Astrocyte (in vitro differentiated cells and primary cell): Measurements from ENCODE around the gene KLK12. TPM values are rescaled to one million over a fixed set of nuclear protein-coding genes. Genes with fewer than 3 reads are reported as not detected.

Experiments
- DNase-seq: peaks from one replicate; pipeline ENCODE4 v3.0.0-alpha.2; 2010; ENCODE audit warnings: low read depth
- FAIRE-seq: peaks from 2 replicates; lab custom pipeline; 2011; peaks lifted over from hg19 to GRCh38; lab: Jason Lieb, UNC
- H2AFZ ChIP-seq: 2 replicates; pipeline ENCODE4 v1.6.0; 2012; ENCODE audit warnings: low read depth, low read length, inconsistent platforms
- H3K27ac ChIP-seq: 2 replicates; pipeline ENCODE4 v1.5.1; 2011; ENCODE audit warnings: low read depth, low read length, inconsistent platforms
- H3K27me3 ChIP-seq: 2 replicates; pipeline ENCODE4 v1.6.0; 2011; ENCODE audit warnings: low read length, inconsistent platforms; ENCODE audit not compliant: insufficient read depth
- H3K36me3 ChIP-seq: 2 replicates; pipeline ENCODE4 v1.5.1; 2011; ENCODE audit warnings: low read length, inconsistent platforms; ENCODE audit not compliant: insufficient read depth
- H3K4me1 ChIP-seq: 2 replicates; pipeline ENCODE4 v1.5.1; 2011; ENCODE audit warnings: low read length, inconsistent platforms; ENCODE audit not compliant: insufficient read depth
- H3K4me2 ChIP-seq: 2 replicates; pipeline ENCODE4 v1.6.0; 2012; ENCODE audit warnings: low read length, inconsistent platforms
- H3K4me3 ChIP-seq: 2 replicates; pipeline ENCODE4 v1.5.1; 2011; ENCODE audit warnings: low read depth, mild to moderate bottlenecking, low read length, inconsistent platforms; ENCODE audit not compliant: insufficient read depth
- H3K79me2 ChIP-seq: 2 replicates; pipeline ENCODE4 v1.6.0; 2012; ENCODE audit warnings: mild to moderate bottlenecking, low read length, inconsistent platforms; ENCODE audit not compliant: insufficient read depth
- H3K9ac ChIP-seq: 2 replicates; pipeline ENCODE4 v1.6.0; 2012; ENCODE audit warnings: mild to moderate bottlenecking, low read length, inconsistent platforms
- H3K9me3 ChIP-seq: 2 replicates; pipeline ENCODE4 v1.5.1; 2012; ENCODE audit warnings: low read depth, mild to moderate bottlenecking, low read length, inconsistent platforms; ENCODE audit not compliant: insufficient read depth
- H4K20me1 ChIP-seq: 2 replicates; pipeline ENCODE4 v1.6.0; 2012; ENCODE audit warnings: low read length, inconsistent platforms; ENCODE audit not compliant: insufficient read depth
- H3K27ac Mint-ChIP-seq: one replicate; pipeline ENCODE4 v1.8.0; 2021; ENCODE audit warnings: mild to moderate bottlenecking, mixed read lengths; ENCODE audit not compliant: unreplicated experiment
- H3K27me3 Mint-ChIP-seq: one replicate; pipeline ENCODE4 v1.8.0; 2021; ENCODE audit warnings: low read depth, mixed read lengths; ENCODE audit not compliant: unreplicated experiment
- H3K36me3 Mint-ChIP-seq: one replicate; pipeline ENCODE4 v1.8.0; 2021; ENCODE audit warnings: low read depth, mixed read lengths; ENCODE audit not compliant: unreplicated experiment
- H3K4me1 Mint-ChIP-seq: one replicate; pipeline ENCODE4 v1.8.0; 2021; ENCODE audit warnings: low read depth, mixed read lengths; ENCODE audit not compliant: unreplicated experiment
- H3K4me3 Mint-ChIP-seq: one replicate; pipeline ENCODE4 v1.8.0; 2021; ENCODE audit warnings: mild to moderate bottlenecking, moderate library complexity, mixed read lengths; ENCODE audit not compliant: unreplicated experiment
- H3K9me3 Mint-ChIP-seq: one replicate; pipeline ENCODE4 v1.8.0; 2021; ENCODE audit warnings: mild to moderate bottlenecking, mixed read lengths; ENCODE audit not compliant: unreplicated experiment
- CTCF ChIP-seq: IDR thresholded peaks from 2 replicates; pipeline ENCODE4 v1.5.1; 2011; ENCODE audit warnings: low read depth, mild to moderate bottlenecking, inconsistent platforms, low read length, moderate library complexity; ENCODE audit not compliant: insufficient read depth
- EZH2 ChIP-seq: IDR thresholded peaks from 2 replicates; pipeline ENCODE4 v1.6.1; 2012; ENCODE audit warnings: mild to moderate bottlenecking, low read length, inconsistent platforms; ENCODE audit not compliant: insufficient read depth
- total RNA-seq: library from RNA; stranded (reverse); gene quantifications from 2 replicates; pipeline ENCODE4 v1.2.1, GENCODE V29; 2021

The KLK12 gene
- total RNA-seq, 1 donor from 2014 or later: not detected

- no peak overlapping the region for H3K4me3 Mint-ChIP-seq
These were observed 5.1 kb downstream of the KLK12 start for GRCh38 chr19:51029718-51030117.

GRCh38 chr19:51027873-51028272, 6.9 kb downstream of the KLK12 start:
- no peaks in the 10 kb centered on the region for H3K36me3 Mint-ChIP-seq
- DNase-seq: no peak
- peaks cover 51% of the 10 kb centered on the region for H3K27me3 Mint-ChIP-seq
- no peaks in the 10 kb centered on the region for H3K9me3 ChIP-seq
- H3K4me1 Mint-ChIP-seq: no peaks in the 10 kb centered on the region
- H3K79me2 ChIP-seq: no peaks in the 10 kb centered on the region
- H3K27ac ChIP-seq: no peak overlapping the region
- H3K4me3 ChIP-seq: no peak overlapping the region
- H3K36me3 ChIP-seq: no peaks in the 10 kb centered on the region
- no peak for TF ChIP-seq EZH2
- no peak for TF ChIP-seq CTCF
- no peak for FAIRE-seq
- no peak overlapping the region for H3K4me3 Mint-ChIP-seq
- no peak overlapping the region for H3K4me2 ChIP-seq
- peaks cover 7% of the 10 kb centered on the region for H3K9me3 Mint-ChIP-seq
- no peaks in the 10 kb centered on the region for H3K4me1 ChIP-seq
- no peak overlapping the region for H3K9ac ChIP-seq
- H3K27ac Mint-ChIP-seq: no peak overlapping the region
- H4K20me1 ChIP-seq: no peaks in the 10 kb centered on the region
- H3K27me3 ChIP-seq: no peaks in the 10 kb centered on the region
- no peak overlapping the region for H2AFZ ChIP-seq

More at GRCh38 chr19:51029718-51030117, 5.1 kb downstream of the KLK12 start:
- Histone ChIP-seq H3K27ac (no peak overlapping the region), H2AFZ (no peak overlapping the region), H3K36me3 (no peaks in the 10 kb centered on the region), H3K4me1 (no peaks in the 10 kb centered on the region), H3K9ac (no peak overlapping the region), H3K4me2 (no peak overlapping the region), H3K27me3 (no peaks in the 10 kb centered on the region), H3K4me3 (no peak overlapping the region), H3K9me3 (no peaks in the 10 kb centered on the region), H3K79me2 (no peaks in the 10 kb centered on the region), H4K20me1 (no peaks in the 10 kb centered on the region)
- DNase-seq: no peak
- TF ChIP-seq EZH2 (no peak), CTCF (no peak)
- Mint-ChIP-seq H3K36me3 (no peaks in the 10 kb centered on the region), H3K27me3 (peaks cover 44% of the 10 kb centered on the region), H3K27ac (no peak overlapping the region), H3K9me3 (peaks cover 7% of the 10 kb centered on the region), H3K4me1 (no peaks in the 10 kb centered on the region)
- FAIRE-seq: no peak

GRCh38 chr19:51027126-51027806, 7.5 kb downstream of the KLK12 start:
- Histone ChIP-seq H3K36me3 (no peaks in the 10 kb centered on the region), H3K79me2 (no peaks in the 10 kb centered on the region), H3K27me3 (no peaks in the 10 kb centered on the region), H3K4me3 (no peak overlapping the region), H3K4me1 (no peaks in the 10 kb centered on the region), H3K4me2 (no peak overlapping the region), H3K27ac (no peak overlapping the region), H4K20me1 (no peaks in the 10 kb centered on the region), H3K9ac (no peak overlapping the region), H2AFZ (no peak overlapping the region), H3K9me3 (no peaks in the 10 kb centered on the region)
- H3K4me1 Mint-ChIP-seq: no peaks in the 10 kb centered on the region
- TF ChIP-seq CTCF: no peak
- TF ChIP-seq EZH2: no peak
- no peak for FAIRE-seq
- H3K27me3 Mint-ChIP-seq: peaks cover 56% of the 10 kb centered on the region
- H3K27ac Mint-ChIP-seq: no peak overlapping the region
- no peak for DNase-seq
- no peak overlapping the region for H3K4me3 Mint-ChIP-seq
- H3K36me3 Mint-ChIP-seq: no peaks in the 10 kb centered on the region
- H3K9me3 Mint-ChIP-seq: peaks cover 7% of the 10 kb centered on the region
